OCI-LY7 (cell line): ENCODE results near the gene CDT1. TPM values are rescaled to one million over a fixed set of nuclear protein-coding genes. Genes with fewer than 3 reads are reported as not detected.

Experiments used
- BruUV-seq: library from RNA; stranded (reverse); fragments of 400-500 nt; replicated peaks from 2 replicates; lab custom pipeline; 2021; lab: Mats Ljungman, UMichigan
- CTCF ChIA-PET: fragments of 300-600 bp; sonication (Branson Sonifier 250); formaldehyde crosslinking; loops from one replicate; lab custom pipeline; 2022; ENCODE audit warnings: antibody characterized with exemption; ENCODE audit not compliant: unreplicated experiment; lab: Charles Lee
- POLR2A ChIA-PET: fragments of 300-600 bp; sonication (Branson Sonifier 250); formaldehyde crosslinking; loops from one replicate; lab custom pipeline; 2022; ENCODE audit warnings: antibody characterized with exemption; lab: Charles Lee
- DNase-seq: peaks from one replicate; pipeline ENCODE4 v3.0.0-alpha.2; 2015; ENCODE audit warnings: low spot score
- H2AFZ ChIP-seq: fragments of 200-600 bp; sonication (generic), shearing (Covaris generic); 2 replicates; pipeline ENCODE4 v1.6.1; 2014; ENCODE audit warnings: mild to moderate bottlenecking, antibody characterized with exemption, low read length, moderate library complexity
- H3K27ac ChIP-seq: fragments of 200-600 bp; sonication (generic); 2 replicates; pipeline ENCODE4 v1.5.1; 2014; ENCODE audit warnings: mixed run types, low read depth, mild to moderate bottlenecking, moderate library complexity, low read length, inconsistent platforms; ENCODE audit not compliant: poor library complexity, severe bottlenecking
- H3K36me3 ChIP-seq: fragments of 200-600 bp; sonication (generic); 2 replicates; pipeline ENCODE4 v1.6.1; 2014; ENCODE audit warnings: mild to moderate bottlenecking, antibody characterized with exemption, low read length, moderate library complexity, mixed read lengths; ENCODE audit not compliant: insufficient read depth
- H3K4me1 ChIP-seq: fragments of 200-600 bp; sonication (generic); 2 replicates; pipeline ENCODE4 v1.5.1; 2014; ENCODE audit warnings: mild to moderate bottlenecking, low read length; ENCODE audit not compliant: insufficient read depth, poor library complexity, severe bottlenecking
- H3K4me2 ChIP-seq: fragments of 200-600 bp; sonication (generic); 2 replicates; pipeline ENCODE4 v1.6.1; 2014; ENCODE audit warnings: mild to moderate bottlenecking, low read length
- H3K4me3 ChIP-seq: fragments of 200-600 bp; sonication (generic); 2 replicates; pipeline ENCODE4 v1.5.1; 2014; ENCODE audit warnings: mild to moderate bottlenecking, low read depth, low read length; ENCODE audit not compliant: poor library complexity, severe bottlenecking
- H3K79me2 ChIP-seq: fragments of 200-600 bp; sonication (generic); 2 replicates; pipeline ENCODE4 v1.6.1; 2016; ENCODE audit warnings: low read depth, mild to moderate bottlenecking, low read length, moderate library complexity, mixed read lengths; ENCODE audit not compliant: insufficient read depth
- H3K9me2 ChIP-seq: fragments of 200-600 bp; sonication (generic); 2 replicates; pipeline ENCODE4 v1.6.1; 2016; ENCODE audit warnings: mild to moderate bottlenecking, low read length, mixed read lengths; ENCODE audit not compliant: insufficient read depth
- H3K9me3 ChIP-seq: fragments of 200-600 bp; sonication (generic); 2 replicates; pipeline ENCODE4 v1.6.1; 2014; ENCODE audit warnings: mild to moderate bottlenecking, mixed run types, low read length, mixed read lengths
- H4K20me1 ChIP-seq: fragments of 200-600 bp; sonication (generic); 2 replicates; pipeline ENCODE4 v1.6.1; 2014; ENCODE audit warnings: mild to moderate bottlenecking, antibody characterized with exemption, low read length, moderate library complexity, mixed read lengths; ENCODE audit not compliant: insufficient read depth
- CTCF ChIP-seq: fragments of 200-600 bp; sonication (generic); conservative IDR thresholded peaks from 2 replicates; pipeline ENCODE4 v1.5.1; 2014; ENCODE audit warnings: mild to moderate bottlenecking, antibody characterized with exemption, low read length, moderate library complexity, mixed read lengths
- EZH2phosphoT487 ChIP-seq: fragments of 200-600 bp; sonication (generic); IDR thresholded peaks from 2 replicates; pipeline ENCODE4 v1.6.1; 2018; ENCODE audit warnings: low read depth, borderline replicate concordance, mild to moderate bottlenecking, mixed run types, antibody characterized with exemption, low read length, moderate library complexity, mixed read lengths
- intact Hi-C: fragments of 100-400 bp; cut with micrococcal nuclease; formaldehyde crosslinking; loops from one replicate; pipeline ENCODE4 v1.10.0; 2022; ENCODE audit not compliant: unreplicated experiment
- total RNA-seq, 2 experiments: library from RNA; depleted of rRNA in 1 of 2; stranded (reverse); fragments of >200 nt in 1 of 2; shearing (Covaris generic) in 1 of 2; gene quantifications; 2 replicates each; pipeline ENCODE4 v1.2.3, GENCODE V29; 2014 to 2022

Gene CDT1
- total RNA-seq, 2 experiments from 2014 or later, result 82.7 to 108 TPM

GRCh38 chr16:88798772-88799455, 4.7 kb upstream of the CDT1 start:
- ChIA-PET CTCF (interaction anchor here (0.6 kb wide), 1 partner anchor 898 kb away, joined by 3 read pairs; no protein-coding TSS in a partner anchor), POLR2A (interaction anchor here (1.3 kb wide), 1 partner anchor 12 kb away, joined by 4 read pairs; no protein-coding TSS in a partner anchor)
- peak overlapping the region; percentile 97 for H3K4me2 ChIP-seq
- peaks cover 20% of the 10 kb centered on the region; the same call in 1 of the 2 replicates for H3K36me3 ChIP-seq
- H3K4me3 ChIP-seq, result no peak overlapping the region
- DNase-seq, result peak; percentile 83
- peaks cover 11% of the 10 kb centered on the region; the same call in 1 of the 2 replicates for H3K79me2 ChIP-seq
- H3K9me3 ChIP-seq, result no peaks in the 10 kb centered on the region
- no peak overlapping the region for H2AFZ ChIP-seq
- H3K9me2 ChIP-seq, result no peaks in the 10 kb centered on the region
- BruUV-seq, result no TSS peak
- intact Hi-C loops, result no loop called here
- TF ChIP-seq CTCF (no peak), EZH2phosphoT487 (no peak)
- H4K20me1 ChIP-seq, result no peaks in the 10 kb centered on the region
- H3K4me1 ChIP-seq, result peaks cover 59% of the 10 kb centered on the region
- peak overlapping the region; percentile 97 for H3K27ac ChIP-seq

- H4K20me1 ChIP-seq, result no peaks in the 10 kb centered on the region
- intact Hi-C loops, result loop anchor here (5.0 kb wide), 1 partner anchor 137 kb away; the partner anchor contains the start of gene MVD
- DNase-seq, result peak; percentile 81
- H3K9me2 ChIP-seq, result no peaks in the 10 kb centered on the region
- H3K4me2 ChIP-seq, result peak overlapping the region; percentile 97
- ChIA-PET CTCF (interaction anchor here (0.6 kb wide), 1 partner anchor 897 kb away, joined by 3 read pairs; no protein-coding TSS in a partner anchor), POLR2A (interaction anchor here (1.3 to 2.3 kb wide), 3 partner anchors 11 to 15 kb away, joined by 4 to 7 read pairs (median 4); partner anchors contain the start of gene PIEZO1)
- H3K4me1 ChIP-seq, result peaks cover 52% of the 10 kb centered on the region
- H3K9me3 ChIP-seq, result no peaks in the 10 kb centered on the region
- TF ChIP-seq EZH2phosphoT487 (no peak), CTCF (no peak)
- no TSS peak for BruUV-seq
- peak overlapping the region; percentile 7 for H3K4me3 ChIP-seq
- peak overlapping the region; percentile 97 for H3K27ac ChIP-seq
- no peak overlapping the region for H2AFZ ChIP-seq
- peaks cover 19% of the 10 kb centered on the region for H3K79me2 ChIP-seq
- H3K36me3 ChIP-seq, result peaks cover 26% of the 10 kb centered on the region
Observed at GRCh38 chr16:88799569-88800276, 3.9 kb upstream of the CDT1 start.
